Hepatocyte (in vitro differentiated cells): ENCODE results near the gene SPRR5.

Experiments
- CTCF ChIP-seq: fragments of 200-600 bp; sonication (generic); IDR thresholded peaks from 2 replicates; pipeline ENCODE4 v1.5.1; 2016; ENCODE audit warnings: antibody characterized with exemption, mild to moderate bottlenecking; ENCODE audit not compliant: poor library complexity
- EZH2 ChIP-seq: fragments of 200-600 bp; sonication (generic); IDR thresholded peaks from 2 replicates; pipeline ENCODE4 v1.6.1; 2016; ENCODE audit warnings: antibody characterized with exemption, mild to moderate bottlenecking, borderline replicate concordance
- EZH2phosphoT487 ChIP-seq: fragments of 200-600 bp; sonication (generic); IDR thresholded peaks from one replicate; pipeline ENCODE4 v1.6.1; 2018; ENCODE audit warnings: antibody characterized with exemption, mild to moderate bottlenecking, low read depth, moderate library complexity; ENCODE audit not compliant: unreplicated experiment, severe bottlenecking

DNA sequence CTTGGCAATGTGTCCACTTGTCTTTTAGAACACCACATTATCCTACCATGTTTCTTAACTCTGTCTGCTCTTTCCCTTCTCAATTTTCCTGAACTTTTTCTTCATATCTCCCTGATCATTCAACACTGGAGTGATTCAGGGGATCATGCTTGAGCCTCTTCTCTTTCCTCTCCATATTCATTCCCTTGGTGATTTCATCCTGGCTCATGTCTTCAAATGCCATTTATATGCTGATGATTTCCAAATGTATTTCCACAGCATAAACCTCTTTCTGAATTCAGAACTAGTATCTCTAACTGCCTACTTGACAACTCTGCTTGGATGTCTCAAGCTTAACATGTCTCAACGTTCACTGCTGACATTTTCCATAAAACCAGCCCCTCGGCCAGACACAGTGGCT lies 47.1 kb upstream of the SPRR5 start:
- TF ChIP-seq CTCF (no peak), EZH2phosphoT487 (no peak), EZH2 (no peak)
